ENCODE results near the gene ZMIZ2. TPM values are rescaled to one million over a fixed set of nuclear protein-coding genes. Genes with fewer than 3 reads are reported as not detected.

Gene ZMIZ2
- total RNA-seq, 1 experiment from 2014 or later: 69.0 TPM

DNA sequence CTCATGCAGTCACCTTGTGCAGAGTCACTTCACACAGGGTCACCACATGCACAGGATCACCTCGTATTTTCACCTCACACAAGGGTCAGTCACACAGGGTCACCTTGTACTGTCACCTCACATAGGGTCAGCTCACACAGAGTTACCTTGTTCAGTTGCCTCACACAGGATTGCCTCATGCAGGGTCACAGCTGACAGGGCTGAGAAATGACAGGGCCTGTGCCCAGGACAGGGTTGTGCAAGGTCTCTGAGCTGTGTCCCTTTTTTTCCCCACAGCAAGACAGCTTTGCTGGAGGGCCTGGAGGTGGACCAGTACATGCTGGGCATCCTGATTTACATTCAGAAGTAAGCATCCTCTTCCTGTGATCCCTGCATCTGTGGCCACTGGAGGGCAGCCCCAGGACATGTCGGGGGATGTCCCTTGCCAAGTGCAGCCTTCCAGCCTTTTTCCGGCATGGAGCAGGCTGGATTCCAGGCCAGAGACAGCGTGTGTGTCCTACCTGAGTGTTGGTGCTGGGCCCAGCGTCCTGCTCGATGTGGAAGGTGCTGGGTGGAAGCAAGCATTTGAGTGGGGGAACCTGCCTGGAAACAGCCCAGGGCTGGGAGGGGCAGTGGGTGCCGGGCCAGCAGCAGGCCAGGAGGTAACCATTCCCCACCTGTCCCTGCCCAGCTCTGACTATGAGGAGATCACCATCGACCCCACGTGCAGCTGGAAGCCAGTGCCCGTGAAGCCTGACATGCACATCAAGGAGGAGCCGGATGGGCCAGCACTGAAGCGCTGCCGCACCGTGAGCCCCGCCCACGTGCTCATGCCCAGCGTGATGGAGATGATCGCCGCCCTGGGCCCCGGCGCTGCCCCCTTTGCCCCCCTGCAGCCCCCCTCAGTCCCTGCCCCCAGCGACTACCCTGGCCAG, 16.3 kb downstream of the ZMIZ2 start:
- intact Hi-C loops (cut with micrococcal nuclease; ENCODE audit: unreplicated experiment): loop anchor here (5.0 kb wide), 1 partner anchor 82 kb away; the partner anchor contains the start of gene H2AZ2
- no peak overlapping the region for H3K4me3 ChIP-seq (ENCODE audit: low read depth, low read length)
- TF ChIP-seq, protein P1, sequence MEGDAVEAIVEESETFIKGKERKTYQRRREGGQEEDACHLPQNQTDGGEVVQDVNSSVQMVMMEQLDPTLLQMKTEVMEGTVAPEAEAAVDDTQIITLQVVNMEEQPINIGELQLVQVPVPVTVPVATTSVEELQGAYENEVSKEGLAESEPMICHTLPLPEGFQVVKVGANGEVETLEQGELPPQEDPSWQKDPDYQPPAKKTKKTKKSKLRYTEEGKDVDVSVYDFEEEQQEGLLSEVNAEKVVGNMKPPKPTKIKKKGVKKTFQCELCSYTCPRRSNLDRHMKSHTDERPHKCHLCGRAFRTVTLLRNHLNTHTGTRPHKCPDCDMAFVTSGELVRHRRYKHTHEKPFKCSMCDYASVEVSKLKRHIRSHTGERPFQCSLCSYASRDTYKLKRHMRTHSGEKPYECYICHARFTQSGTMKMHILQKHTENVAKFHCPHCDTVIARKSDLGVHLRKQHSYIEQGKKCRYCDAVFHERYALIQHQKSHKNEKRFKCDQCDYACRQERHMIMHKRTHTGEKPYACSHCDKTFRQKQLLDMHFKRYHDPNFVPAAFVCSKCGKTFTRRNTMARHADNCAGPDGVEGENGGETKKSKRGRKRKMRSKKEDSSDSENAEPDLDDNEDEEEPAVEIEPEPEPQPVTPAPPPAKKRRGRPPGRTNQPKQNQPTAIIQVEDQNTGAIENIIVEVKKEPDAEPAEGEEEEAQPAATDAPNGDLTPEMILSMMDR (IDR thresholded peaks at IDR 0.05; ENCODE audit: insufficient read depth in 1 of 2, low read depth in 1 of 2, low read length in 1 of 2, severe bottlenecking in 1 of 2, unreplicated experiment in 1 of 2): peak in 1 of 2 experiments; percentile 18
- DNase-seq: peak in 1 of 2 experiments; percentile 37
- H3K9me3 ChIP-seq: no peaks in the 10 kb centered on the region
- H3K27me3 ChIP-seq (replicated peaks; ENCODE audit: control insufficient read depth, insufficient read depth, low read length): no peaks in the 10 kb centered on the region
- no peaks in the 10 kb centered on the region for H3K9me3 Mint-ChIP-seq (ENCODE audit: unreplicated experiment)
- POLR2A ChIA-PET: interaction anchor here (0.7 kb wide), 1 partner anchor 83 kb away, joined by 3 read pairs; the partner anchor contains the start of gene H2AZ2
- no peak overlapping the region for H3K27ac Mint-ChIP-seq (ENCODE audit: unreplicated experiment)
- H3K4me1 Mint-ChIP-seq (ENCODE audit: low read depth, unreplicated experiment): peaks cover 11% of the 10 kb centered on the region
- H3K36me3 Mint-ChIP-seq (ENCODE audit: insufficient read depth, unreplicated experiment): peaks cover 50% of the 10 kb centered on the region
- CTCF ChIA-PET: no interaction called here
- BruUV-seq (replicated peaks): no TSS peak
- H3K4me1 ChIP-seq: peaks cover 18% of the 10 kb centered on the region
- H3K36me3 ChIP-seq (ENCODE audit: control insufficient read depth, insufficient read depth, low read length): no peaks in the 10 kb centered on the region; the same call in none of the 2 replicates
- H3K4me3 Mint-ChIP-seq (ENCODE audit: unreplicated experiment): no peak overlapping the region
- no peaks in the 10 kb centered on the region for H3K27me3 Mint-ChIP-seq (ENCODE audit: insufficient read depth, unreplicated experiment)

- intact Hi-C loops (cut with micrococcal nuclease; ENCODE audit: unreplicated experiment): loop anchor here (5.0 kb wide), 1 partner anchor 82 kb away; the partner anchor contains the start of gene H2AZ2
- BruUV-seq (replicated peaks): no TSS peak
- H3K27ac Mint-ChIP-seq (ENCODE audit: unreplicated experiment): peak overlapping the region; percentile 25
- no peak overlapping the region for H3K4me3 ChIP-seq (ENCODE audit: low read depth, low read length)
- H3K27me3 Mint-ChIP-seq (ENCODE audit: insufficient read depth, unreplicated experiment): no peaks in the 10 kb centered on the region
- no peaks in the 10 kb centered on the region; the same call in none of the 2 replicates for H3K36me3 ChIP-seq (ENCODE audit: control insufficient read depth, insufficient read depth, low read length)
- peaks cover 50% of the 10 kb centered on the region for H3K36me3 Mint-ChIP-seq (ENCODE audit: insufficient read depth, unreplicated experiment)
- ChIA-PET POLR2A (no interaction called here), CTCF (no interaction called here)
- H3K4me1 Mint-ChIP-seq (ENCODE audit: low read depth, unreplicated experiment): peaks cover 16% of the 10 kb centered on the region
- H3K27me3 ChIP-seq (replicated peaks; ENCODE audit: control insufficient read depth, insufficient read depth, low read length): no peaks in the 10 kb centered on the region
- no peak overlapping the region for H3K4me3 Mint-ChIP-seq (ENCODE audit: unreplicated experiment)
- H3K9me3 Mint-ChIP-seq (ENCODE audit: unreplicated experiment): no peaks in the 10 kb centered on the region
- H3K9me3 ChIP-seq: no peaks in the 10 kb centered on the region
- DNase-seq: peak; percentile 70 to 71
- TF ChIP-seq, protein P1 (IDR thresholded peaks at IDR 0.05; ENCODE audit: insufficient read depth in 1 of 2, low read depth in 1 of 2, low read length in 1 of 2, severe bottlenecking in 1 of 2, unreplicated experiment in 1 of 2): no peak
- peaks cover 21% of the 10 kb centered on the region for H3K4me1 ChIP-seq
These were observed 17.1 kb downstream of the ZMIZ2 start for GRCh38 chr7:44765579-44766415.

- no peak overlapping the region for H3K4me3 Mint-ChIP-seq (ENCODE audit: unreplicated experiment)
- ChIA-PET POLR2A (no interaction called here), CTCF (no interaction called here)
- Histone ChIP-seq H3K9me3 (no peaks in the 10 kb centered on the region), H3K27me3 (replicated peaks; ENCODE audit: control insufficient read depth, insufficient read depth, low read length) (no peaks in the 10 kb centered on the region), H3K36me3 (ENCODE audit: control insufficient read depth, insufficient read depth, low read length) (no peaks in the 10 kb centered on the region; the same call in none of the 2 replicates), H3K4me1 (peaks cover 21% of the 10 kb centered on the region), H3K4me3 (ENCODE audit: low read depth, low read length) (no peak overlapping the region)
- H3K36me3 Mint-ChIP-seq (ENCODE audit: insufficient read depth, unreplicated experiment): peaks cover 55% of the 10 kb centered on the region
- H3K9me3 Mint-ChIP-seq (ENCODE audit: unreplicated experiment): no peaks in the 10 kb centered on the region
- intact Hi-C loops (cut with micrococcal nuclease; ENCODE audit: unreplicated experiment): loop anchor here (5.0 kb wide), 1 partner anchor 81 kb away; the partner anchor contains the start of gene H2AZ2
- peak overlapping the region; percentile 25 for H3K27ac Mint-ChIP-seq (ENCODE audit: unreplicated experiment)
- no peak for DNase-seq
- H3K27me3 Mint-ChIP-seq (ENCODE audit: insufficient read depth, unreplicated experiment): no peaks in the 10 kb centered on the region
- peaks cover 16% of the 10 kb centered on the region for H3K4me1 Mint-ChIP-seq (ENCODE audit: low read depth, unreplicated experiment)
- no TSS peak for BruUV-seq (replicated peaks)
- TF ChIP-seq, protein P1 (IDR thresholded peaks at IDR 0.05; ENCODE audit: insufficient read depth in 1 of 2, low read depth in 1 of 2, low read length in 1 of 2, severe bottlenecking in 1 of 2, unreplicated experiment in 1 of 2): no peak
These were observed 17.8 kb downstream of the ZMIZ2 start for GRCh38 chr7:44766416-44766801.
